HCT116 (cell line): ENCODE results near the gene LRP1B. TPM values are rescaled to one million over a fixed set of nuclear protein-coding genes. Genes with fewer than 3 reads are reported as not detected.

Source experiments
- ATAC-seq: fragments of 200-7000 bp; cut with Tn5 transposase; 2 replicates; pipeline ENCODE4 v1.9.1; 2020; ENCODE audit warnings: mild to moderate bottlenecking, moderate library complexity
- BruUV-seq: library from RNA; stranded (reverse); fragments of 400-500 nt; replicated peaks from 2 replicates; lab custom pipeline; 2021; lab: Mats Ljungman, UMichigan
- CTCF ChIA-PET: fragments of 300-600 bp; sonication (Branson Sonifier 250); formaldehyde crosslinking; loops from one replicate; lab custom pipeline; 2021; ENCODE audit warnings: antibody characterized with exemption; lab: Charles Lee
- POLR2A ChIA-PET: fragments of 300-600, 350-600 bp; sonication (Branson Sonifier 250); formaldehyde crosslinking; loops from one replicate; lab custom pipeline; 2021; ENCODE audit warnings: antibody characterized with exemption; lab: Charles Lee
- RAD21 ChIA-PET, 2 experiments: fragments of 300-600 bp; sonication (Branson Sonifier 250); formaldehyde crosslinking; loops; one replicate each; lab custom pipeline; 2023; ENCODE audit warnings: low total read pairs in 2 of 2; ENCODE audit not compliant: uncharacterized antibody in 2 of 2, unreplicated experiment in 2 of 2, low non-redundant PET in 1 of 2; lab: Charles Lee
- DNase-seq: peaks from one replicate; pipeline ENCODE4 v3.0.0-alpha.2; 2010; ENCODE audit warnings: low read depth, low spot score
- H2AFZ ChIP-seq: fragments of 200-600 bp; shearing (Covaris generic), sonication (generic); 2 replicates; pipeline ENCODE4 v1.6.1; 2017; ENCODE audit warnings: low read depth, mixed run types, mixed read lengths, antibody characterized with exemption, low read length; ENCODE audit not compliant: poor library complexity, severe bottlenecking
- H3K27ac ChIP-seq: 2 replicates; pipeline ENCODE4 v1.5.1; 2012; ENCODE audit warnings: low read depth, low read length
- H3K27me3 ChIP-seq: fragments of 200-600 bp; sonication (generic); 2 replicates; pipeline ENCODE4 v1.6.1; 2016; ENCODE audit warnings: mixed run types, low read length, mixed read lengths; ENCODE audit not compliant: insufficient read depth
- H3K36me3 ChIP-seq, 2 experiments: fragments of 200-500 bp in 1 of 2; fragments of 200-600 bp in 1 of 2; sonication (Bioruptor generic) in 1 of 2; sonication (generic) in 1 of 2; 2 replicates each; pipeline versions ENCODE4 v1.5.1 to v1.6.1; 2014 to 2016; ENCODE audit warnings: low read length in 2 of 2, inconsistent platforms in 1 of 2, mixed read lengths in 1 of 2, mixed run types in 1 of 2; ENCODE audit not compliant: insufficient read depth in 2 of 2, control insufficient read depth in 1 of 2
- H3K4me1 ChIP-seq, 2 experiments: fragments of 200-600 bp in 1 of 2; sonication (generic) in 1 of 2; 2 replicates each; pipeline versions ENCODE4 v1.5.1 to v1.6.1; 2012 to 2017; ENCODE audit warnings: low read length in 2 of 2, inconsistent platforms in 1 of 2, mild to moderate bottlenecking in 1 of 2, mixed read lengths in 1 of 2, mixed run types in 1 of 2, moderate library complexity in 1 of 2; ENCODE audit not compliant: insufficient read depth in 2 of 2, control insufficient read depth in 1 of 2
- H3K4me2 ChIP-seq: fragments of 200-600 bp; sonication (generic); 2 replicates; pipeline ENCODE4 v1.6.1; 2017; ENCODE audit warnings: mixed run types, low read length, mixed read lengths
- H3K4me3 ChIP-seq, 2 experiments: fragments of 200-600 bp in 1 of 2; sonication (generic) in 1 of 2; replicated peaks in 1 of 2; 2 replicates each; pipeline ENCODE4 v1.5.1; 2011 to 2016; ENCODE audit warnings: low read length in 2 of 2, control low read depth in 1 of 2, low read depth in 1 of 2, mild to moderate bottlenecking in 1 of 2, mixed read lengths in 1 of 2, mixed run types in 1 of 2
- H3K79me2 ChIP-seq: fragments of 200-600 bp; sonication (generic); 2 replicates; pipeline ENCODE4 v1.6.1; 2017; ENCODE audit warnings: mild to moderate bottlenecking, mixed run types, low read length, moderate library complexity, mixed read lengths; ENCODE audit not compliant: insufficient read depth
- H3K9ac ChIP-seq: fragments of 200-600 bp; sonication (generic); 2 replicates; pipeline ENCODE4 v1.6.1; 2016; ENCODE audit warnings: low read length, mixed read lengths
- H3K9me2 ChIP-seq: fragments of 200-600 bp; sonication (generic), shearing (Covaris generic); 2 replicates; pipeline ENCODE4 v1.6.1; 2017; ENCODE audit warnings: mixed run types, mild to moderate bottlenecking, moderate library complexity; ENCODE audit not compliant: insufficient read depth
- H3K9me3 ChIP-seq, 2 experiments: fragments of 200-500 bp in 1 of 2; fragments of 200-600 bp in 1 of 2; sonication (Bioruptor generic) in 1 of 2; sonication (generic) in 1 of 2; 2 replicates each; pipeline ENCODE4 v1.6.1; 2014 to 2017; ENCODE audit warnings: low read length in 2 of 2, mixed read lengths in 2 of 2, inconsistent platforms in 1 of 2, low read depth in 1 of 2, mild to moderate bottlenecking in 1 of 2, mixed run types in 1 of 2, moderate library complexity in 1 of 2; ENCODE audit not compliant: control insufficient read depth in 1 of 2, insufficient read depth in 1 of 2
- H4K20me1 ChIP-seq: fragments of 200-600 bp; sonication (generic), shearing (Covaris generic); 2 replicates; pipeline ENCODE4 v1.6.1; 2017; ENCODE audit warnings: mixed run types, mild to moderate bottlenecking, moderate library complexity; ENCODE audit not compliant: insufficient read depth
- ATF3 ChIP-seq: IDR thresholded peaks from 2 replicates; pipeline ENCODE4 v1.6.1; 2012
- CEBPB ChIP-seq: IDR thresholded peaks from 2 replicates; pipeline ENCODE4 v1.6.1; 2012; ENCODE audit warnings: low read depth
- EGR1 ChIP-seq: IDR thresholded peaks from 2 replicates; pipeline ENCODE4 v1.6.1; 2012; ENCODE audit warnings: low read depth
- EZH2 ChIP-seq: fragments of 200-600 bp; sonication (generic); IDR thresholded peaks from 2 replicates; pipeline ENCODE4 v1.6.1; 2017; ENCODE audit warnings: antibody characterized with exemption, mixed run types
- FOSL1 ChIP-seq: IDR thresholded peaks from 2 replicates; pipeline ENCODE4 v1.6.1; 2012; ENCODE audit warnings: low read depth
- POLR2A ChIP-seq: IDR thresholded peaks from 2 replicates; pipeline ENCODE4 v1.7.0; 2011; ENCODE audit warnings: borderline replicate concordance; ENCODE audit not compliant: insufficient read depth, insufficient read length; ENCODE audit errors: extremely low read depth
- RAD21 ChIP-seq: IDR thresholded peaks from 2 replicates; pipeline ENCODE4 v1.6.1; 2012; ENCODE audit warnings: low read depth, mild to moderate bottlenecking
- REST ChIP-seq: IDR thresholded peaks from 2 replicates; pipeline ENCODE4 v1.6.1; 2012; ENCODE audit warnings: low read depth
- SP1 ChIP-seq: IDR thresholded peaks from 2 replicates; pipeline ENCODE4 v1.6.1; 2012; ENCODE audit warnings: low read depth
- SRF ChIP-seq: IDR thresholded peaks from 2 replicates; pipeline ENCODE4 v1.6.1; 2012; ENCODE audit warnings: low read depth
- TCF7L2 ChIP-seq: IDR thresholded peaks from 2 replicates; pipeline ENCODE4 v1.7.0; 2011; ENCODE audit warnings: borderline replicate concordance, inconsistent platforms; ENCODE audit not compliant: insufficient read depth, insufficient read length; ENCODE audit errors: extremely low read depth
- YY1 ChIP-seq: IDR thresholded peaks from 2 replicates; pipeline ENCODE4 v1.6.1; 2011; ENCODE audit warnings: low read length, low read depth, moderate library complexity, mild to moderate bottlenecking; ENCODE audit not compliant: insufficient replicate concordance; ENCODE audit errors: extremely low read depth
- ZFX ChIP-seq: fragments of 450-650 bp; IDR thresholded peaks from 2 replicates; pipeline ENCODE4 v1.6.1; 2017
- ZNF274 ChIP-seq: fragments of 200-500 bp; sonication (Bioruptor generic); IDR thresholded peaks from 2 replicates; pipeline ENCODE4 v1.6.1; 2014; ENCODE audit warnings: mild to moderate bottlenecking, low read depth, low read length, inconsistent platforms
- intact Hi-C: fragments of 100-400 bp; cut with micrococcal nuclease; formaldehyde crosslinking; loops from 2 replicates; pipeline ENCODE4 v1.10.0; 2022
- total RNA-seq: library from RNA; stranded (reverse); gene quantifications from one replicate; pipeline ENCODE4 v1.2.1, GENCODE V29; 2021; ENCODE audit not compliant: unreplicated experiment

Gene LRP1B
- total RNA-seq, 1 experiment from 2014 or later = 0.34 TPM

GRCh38 chr2:140384946-140385345 is 1745.9 kb downstream of the LRP1B start:
- intact Hi-C loops = no loop called here
- TF ChIP-seq ATF3 (no peak), SP1 (no peak), CEBPB (no peak), TCF7L2 (no peak), ZNF274 (no peak), RAD21 (no peak), EZH2 (no peak), SRF (no peak), POLR2A (no peak), ZFX (no peak)
- ChIA-PET CTCF (no interaction called here), POLR2A (no interaction called here), RAD21 (no interaction called here)
- Histone ChIP-seq H3K36me3 (no peaks in the 10 kb centered on the region), H3K4me1 (no peaks in the 10 kb centered on the region), H4K20me1 (no peaks in the 10 kb centered on the region), H3K9ac (no peak overlapping the region), H3K9me3 (no peaks in the 10 kb centered on the region), H3K79me2 (no peaks in the 10 kb centered on the region), H3K9me2 (no peaks in the 10 kb centered on the region), H3K4me2 (no peak overlapping the region), H3K27ac (no peak overlapping the region), H3K4me3 (no peak overlapping the region), H2AFZ (no peak overlapping the region), H3K27me3 (no peaks in the 10 kb centered on the region)
- no TSS peak for BruUV-seq
- DNase-seq = no peak
- no peak for ATAC-seq

GRCh38 chr2:140383781-140384180 is 1747.0 kb downstream of the LRP1B start:
- BruUV-seq = no TSS peak
- POLR2A ChIA-PET = no interaction called here
- CTCF ChIA-PET = no interaction called here
- H3K36me3 ChIP-seq = no peaks in the 10 kb centered on the region
- H3K4me2 ChIP-seq = no peak overlapping the region
- H3K9me2 ChIP-seq = no peaks in the 10 kb centered on the region
- H3K4me1 ChIP-seq = no peaks in the 10 kb centered on the region
- no peak for DNase-seq
- intact Hi-C loops = no loop called here
- H3K27me3 ChIP-seq = no peaks in the 10 kb centered on the region
- RAD21 ChIA-PET = no interaction called here
- no peak overlapping the region for H3K27ac ChIP-seq
- H4K20me1 ChIP-seq = no peaks in the 10 kb centered on the region
- H3K4me3 ChIP-seq = no peak overlapping the region
- no peaks in the 10 kb centered on the region for H3K9me3 ChIP-seq
- ATAC-seq = no peak
- TF ChIP-seq RAD21 (no peak), YY1 (no peak), EGR1 (no peak), FOSL1 (no peak), REST (no peak)
- H2AFZ ChIP-seq = no peak overlapping the region
- H3K9ac ChIP-seq = no peak overlapping the region
- no peaks in the 10 kb centered on the region for H3K79me2 ChIP-seq
